Muscle of arm (tissue), 12 donors: ENCODE data around the gene KCNH6. TPM values are rescaled to one million over a fixed set of nuclear protein-coding genes. Genes with fewer than 3 reads are reported as not detected.

Source experiments
- DNase-seq: peaks from one replicate; pipeline ENCODE4 v3.0.0-alpha.2; 2013
- polyA plus RNA-seq, 12 donors: library from polyadenylated mRNA; unstranded; fragments of 120-200 nt; gene quantifications; one replicate each; pipeline ENCODE4 v1.2.1, GENCODE V29; 2013; ENCODE audit not compliant: insufficient read length in 12 of 12

KCNH6 gene
- polyA plus RNA-seq, 12 donors, result 0.08 to 0.09 TPM; not detected in 10

- no peak for DNase-seq
Observed at GRCh38 chr17:63505341-63505740, 17.8 kb upstream of the KCNH6 start.

- DNase-seq, result no peak
Observed at GRCh38 chr17:63506627-63507026, 16.5 kb upstream of the KCNH6 start.

- no peak for DNase-seq
Observed at GRCh38 chr17:63511331-63511730, 11.8 kb upstream of the KCNH6 start.

GRCh38 chr17:63512388-63512787 is 10.8 kb upstream of the KCNH6 start:
- DNase-seq, result no peak

- no peak for DNase-seq
Observed at GRCh38 chr17:63512896-63513644, 10.1 kb upstream of the KCNH6 start.

- no peak for DNase-seq
Observed at GRCh38 chr17:63514477-63514876, 8.7 kb upstream of the KCNH6 start.

- DNase-seq, result no peak
Observed at GRCh38 chr17:63514974-63515373, 8.2 kb upstream of the KCNH6 start.

- no peak for DNase-seq
Observed at GRCh38 chr17:63515426-63515825, 7.7 kb upstream of the KCNH6 start.

- no peak for DNase-seq
Observed at GRCh38 chr17:63516910-63517824, 6.0 kb upstream of the KCNH6 start.

- no peak for DNase-seq
Observed at GRCh38 chr17:63517825-63518534, 5.2 kb upstream of the KCNH6 start.

- DNase-seq, result no peak
Observed at GRCh38 chr17:63519116-63519881, 3.9 kb upstream of the KCNH6 start.

- DNase-seq, result no peak
Observed at GRCh38 chr17:63519972-63520882, 2.9 kb upstream of the KCNH6 start.

GRCh38 chr17:63524051-63524450 is 893 bp downstream of the KCNH6 start:
- no peak for DNase-seq

GRCh38 chr17:63525190-63525946 is 2.2 kb downstream of the KCNH6 start:
- no peak for DNase-seq

GRCh38 chr17:63526861-63527260 is 3.7 kb downstream of the KCNH6 start:
- no peak for DNase-seq

- no peak for DNase-seq
Observed at GRCh38 chr17:63528183-63528582, 5.0 kb downstream of the KCNH6 start.

GRCh38 chr17:63529711-63530556 is 6.8 kb downstream of the KCNH6 start:
- no peak for DNase-seq

- DNase-seq, result no peak
Observed at GRCh38 chr17:63530557-63531021, 7.4 kb downstream of the KCNH6 start.
